Neural cell (in vitro differentiated cells): ENCODE data around the gene MALL. TPM values are rescaled to one million over a fixed set of nuclear protein-coding genes. Genes with fewer than 3 reads are reported as not detected.

Experiments used
- H2AFZ ChIP-seq: fragments of 200-600, 300-800 bp; sonication (generic), shearing (Covaris generic); 2 replicates; pipeline ENCODE4 v1.6.0; 2014; ENCODE audit warnings: low read depth, mild to moderate bottlenecking, antibody characterized with exemption, low read length, moderate library complexity
- H3F3A ChIP-seq: fragments of 200-600 bp; shearing (Covaris generic); 2 replicates; pipeline ENCODE4 v1.6.1; 2016; ENCODE audit warnings: mild to moderate bottlenecking, moderate library complexity, mixed read lengths, antibody characterized with exemption, low read length; ENCODE audit not compliant: insufficient read depth, poor library complexity, severe bottlenecking
- H3K27ac ChIP-seq: fragments of 200-600, 300-800 bp; sonication (generic), shearing (Covaris generic); 2 replicates; pipeline ENCODE4 v1.5.1; 2014; ENCODE audit warnings: mild to moderate bottlenecking, low read length, moderate library complexity
- H3K27me3 ChIP-seq: fragments of 300-800, 200-600 bp; sonication (generic), shearing (Covaris generic); 2 replicates; pipeline ENCODE4 v1.6.0; 2014; ENCODE audit warnings: mild to moderate bottlenecking, low read depth, low read length, moderate library complexity; ENCODE audit not compliant: insufficient read depth
- H3K36me3 ChIP-seq: fragments of 300-800, 200-600 bp; sonication (generic), shearing (Covaris generic); 2 replicates; pipeline ENCODE4 v1.5.1; 2014; ENCODE audit warnings: mild to moderate bottlenecking, antibody characterized with exemption, low read length, moderate library complexity; ENCODE audit not compliant: insufficient read depth
- H3K4me2 ChIP-seq: fragments of 300-800, 200-600 bp; sonication (generic), shearing (Covaris generic); 2 replicates; pipeline ENCODE4 v1.6.0; 2014; ENCODE audit warnings: mild to moderate bottlenecking, low read length
- H3K4me3 ChIP-seq: fragments of 300-800, 200-600 bp; sonication (generic), shearing (Covaris generic); 2 replicates; pipeline ENCODE4 v1.5.1; 2014; ENCODE audit warnings: mild to moderate bottlenecking, low read length, moderate library complexity
- H3K79me2 ChIP-seq: fragments of 200-600 bp; shearing (Covaris generic); replicated peaks from 2 replicates; pipeline ENCODE4 v1.6.0; 2014; ENCODE audit warnings: mild to moderate bottlenecking, low read length, moderate library complexity; ENCODE audit not compliant: insufficient read depth
- H3K9ac ChIP-seq: fragments of 300-800, 200-600 bp; sonication (generic), shearing (Covaris generic); 2 replicates; pipeline ENCODE4 v1.6.1; 2016; ENCODE audit warnings: mild to moderate bottlenecking, low read length, mixed read lengths
- H3K9me2 ChIP-seq: fragments of 200-600 bp; shearing (Covaris generic); 2 replicates; pipeline ENCODE4 v1.6.1; 2016; ENCODE audit warnings: mild to moderate bottlenecking, low read length, mixed read lengths; ENCODE audit not compliant: insufficient read depth
- H3K9me3 ChIP-seq: fragments of 200-600, 300-800 bp; sonication (generic), shearing (Covaris generic); 2 replicates; pipeline ENCODE4 v1.6.1; 2016; ENCODE audit warnings: mild to moderate bottlenecking, mixed run types, low read length, moderate library complexity, mixed read lengths
- H4K20me1 ChIP-seq: fragments of 200-600 bp; shearing (Covaris generic); 2 replicates; pipeline ENCODE4 v1.6.1; 2016; ENCODE audit warnings: mild to moderate bottlenecking, mixed run types; ENCODE audit not compliant: insufficient read depth
- EP300 ChIP-seq: fragments of 450-650 bp; conservative IDR thresholded peaks from 2 replicates; pipeline ENCODE4 v1.6.1; 2014; ENCODE audit warnings: antibody characterized with exemption, mild to moderate bottlenecking, moderate library complexity; ENCODE audit not compliant: poor library complexity, severe bottlenecking
- EZH2 ChIP-seq: fragments of 200-600, 300-800 bp; shearing (Covaris generic), sonication (generic); IDR thresholded peaks from 2 replicates; pipeline ENCODE4 v1.6.1; 2014; ENCODE audit warnings: antibody characterized with exemption, low read length, borderline replicate concordance, mild to moderate bottlenecking; ENCODE audit not compliant: insufficient read depth, poor library complexity, severe bottlenecking
- MXI1 ChIP-seq: fragments of 450-650 bp; conservative IDR thresholded peaks from 2 replicates; pipeline ENCODE4 v1.6.1; 2014; ENCODE audit warnings: antibody characterized with exemption, mild to moderate bottlenecking; ENCODE audit not compliant: poor library complexity, severe bottlenecking
- POLR2AphosphoS5 ChIP-seq: IDR thresholded peaks from 2 replicates; pipeline ENCODE4 v1.6.1; 2012
- RAD21 ChIP-seq: fragments of 450-650 bp; conservative IDR thresholded peaks from 2 replicates; pipeline ENCODE4 v1.6.1; 2014; ENCODE audit warnings: antibody characterized with exemption, mild to moderate bottlenecking, moderate library complexity
- REST ChIP-seq: IDR thresholded peaks from 2 replicates; pipeline ENCODE4 v1.6.1; 2012; ENCODE audit warnings: borderline replicate concordance
- SMC3 ChIP-seq: fragments of 450-650 bp; conservative IDR thresholded peaks from 2 replicates; pipeline ENCODE4 v1.6.1; 2014; ENCODE audit warnings: antibody characterized with exemption, mild to moderate bottlenecking, moderate library complexity; ENCODE audit not compliant: poor library complexity
- TAF1 ChIP-seq: IDR thresholded peaks from 2 replicates; pipeline ENCODE4 v1.6.1; 2012; ENCODE audit warnings: low read depth
- polyA plus RNA-seq: library from polyadenylated mRNA; depleted of rRNA; stranded (reverse); fragments of >200 nt; gene quantifications from 2 replicates; pipeline ENCODE4 v1.2.3, GENCODE V29; 2014
- TF ChIP-seq, protein P1 (sequence below): fragments of 450-650 bp; IDR thresholded peaks from 2 replicates; pipeline ENCODE4 v1.5.1; 2014; ENCODE audit warnings: antibody characterized with exemption, mild to moderate bottlenecking, moderate library complexity; ENCODE audit not compliant: poor library complexity, severe bottlenecking

Gene MALL
- polyA plus RNA-seq, 1 donor from 2014 or later, result not detected

- TF ChIP-seq SMC3 (no peak), POLR2AphosphoS5 (no peak), TAF1 (no peak)
- TF ChIP-seq, protein P1, sequence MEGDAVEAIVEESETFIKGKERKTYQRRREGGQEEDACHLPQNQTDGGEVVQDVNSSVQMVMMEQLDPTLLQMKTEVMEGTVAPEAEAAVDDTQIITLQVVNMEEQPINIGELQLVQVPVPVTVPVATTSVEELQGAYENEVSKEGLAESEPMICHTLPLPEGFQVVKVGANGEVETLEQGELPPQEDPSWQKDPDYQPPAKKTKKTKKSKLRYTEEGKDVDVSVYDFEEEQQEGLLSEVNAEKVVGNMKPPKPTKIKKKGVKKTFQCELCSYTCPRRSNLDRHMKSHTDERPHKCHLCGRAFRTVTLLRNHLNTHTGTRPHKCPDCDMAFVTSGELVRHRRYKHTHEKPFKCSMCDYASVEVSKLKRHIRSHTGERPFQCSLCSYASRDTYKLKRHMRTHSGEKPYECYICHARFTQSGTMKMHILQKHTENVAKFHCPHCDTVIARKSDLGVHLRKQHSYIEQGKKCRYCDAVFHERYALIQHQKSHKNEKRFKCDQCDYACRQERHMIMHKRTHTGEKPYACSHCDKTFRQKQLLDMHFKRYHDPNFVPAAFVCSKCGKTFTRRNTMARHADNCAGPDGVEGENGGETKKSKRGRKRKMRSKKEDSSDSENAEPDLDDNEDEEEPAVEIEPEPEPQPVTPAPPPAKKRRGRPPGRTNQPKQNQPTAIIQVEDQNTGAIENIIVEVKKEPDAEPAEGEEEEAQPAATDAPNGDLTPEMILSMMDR, result no peak
- Histone ChIP-seq H3K9ac (no peak overlapping the region), H3K4me3 (no peak overlapping the region), H3K79me2 (no peaks in the 10 kb centered on the region), H3K27ac (no peak overlapping the region), H3K9me2 (no peaks in the 10 kb centered on the region), H3K9me3 (no peaks in the 10 kb centered on the region), H3K27me3 (no peaks in the 10 kb centered on the region), H3K36me3 (no peaks in the 10 kb centered on the region), H2AFZ (no peak overlapping the region), H4K20me1 (no peaks in the 10 kb centered on the region), H3K4me2 (no peak overlapping the region), H3F3A (no peaks in the 10 kb centered on the region)
These were observed 8.6 kb upstream of the MALL start for GRCh38 chr2:110124038-110124825.

GRCh38 chr2:110121592-110121991, 6.0 kb upstream of the MALL start:
- Histone ChIP-seq H3K4me3 (no peak overlapping the region), H3K36me3 (no peaks in the 10 kb centered on the region), H3K27ac (no peak overlapping the region), H4K20me1 (no peaks in the 10 kb centered on the region), H3K9me2 (no peaks in the 10 kb centered on the region), H3K9me3 (no peaks in the 10 kb centered on the region), H3K79me2 (no peaks in the 10 kb centered on the region), H2AFZ (no peak overlapping the region), H3K4me2 (no peak overlapping the region), H3K9ac (no peak overlapping the region), H3K27me3 (peaks cover under 1% of the 10 kb centered on the region), H3F3A (no peaks in the 10 kb centered on the region)
- TF ChIP-seq RAD21 (no peak), REST (no peak), EP300 (no peak), EZH2 (no peak), TAF1 (no peak), MXI1 (no peak), SMC3 (no peak), POLR2AphosphoS5 (no peak)
- TF ChIP-seq, protein P1, result no peak
